ENCODE data around the gene SPTLC2.
"Not testable (repeated sequence)": the region's sequence is repeated elsewhere in the genome, so short reads cannot be mapped to it uniquely, and the experiment has no call there.

SPTLC2 gene

DNA sequence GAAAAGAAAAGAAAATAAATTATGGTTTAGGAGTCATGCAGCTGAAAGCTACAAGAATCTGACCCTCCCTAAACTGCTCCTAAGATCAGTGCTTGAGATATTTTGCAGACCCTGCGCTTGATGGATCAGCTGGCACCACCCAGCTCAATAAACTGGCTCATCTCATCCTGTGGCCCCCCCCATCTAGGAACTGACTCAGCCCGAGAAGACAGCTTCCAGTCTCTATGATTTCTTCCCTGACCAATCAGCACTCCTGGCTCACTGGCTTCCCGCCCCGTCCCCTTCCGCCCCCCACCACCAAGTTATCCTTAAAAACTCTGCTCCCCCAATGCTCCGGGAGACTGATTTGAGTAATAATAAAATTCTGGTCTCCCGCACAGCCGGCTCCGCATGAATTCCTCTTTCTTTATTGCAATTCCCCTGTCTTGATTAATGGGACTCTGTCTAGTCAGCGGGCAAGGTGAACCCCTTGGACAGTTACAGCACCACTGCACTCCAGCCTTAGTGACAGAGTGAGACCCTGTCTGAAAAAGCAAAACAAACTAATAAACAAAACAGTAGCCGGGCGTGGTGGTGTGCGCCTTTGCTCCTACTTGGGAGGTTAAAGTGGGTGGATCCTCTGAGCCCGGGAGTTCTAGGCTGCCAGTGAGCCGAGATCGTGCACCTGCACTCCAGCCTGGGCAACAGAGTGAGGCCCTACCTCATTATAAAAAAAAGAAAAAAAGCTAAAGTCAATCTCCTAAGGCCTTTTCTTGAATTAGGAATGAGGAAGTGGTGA lies 24.5 kb upstream of the SPTLC2 start:
- no peak for DNase-seq (ENCODE audit: low spot score)
- TF ChIP-seq CTCF (IDR thresholded peaks at IDR 0.05; ENCODE audit: extremely low read depth, missing control alignments) = no peak

- DNase-seq (ENCODE audit: low spot score) = no peak
- no peak for TF ChIP-seq CTCF (IDR thresholded peaks at IDR 0.05; ENCODE audit: extremely low read depth, missing control alignments)
Observed at GRCh38 chr14:77638771-77639171, 22.3 kb upstream of the SPTLC2 start.

- not testable (repeated sequence) for DNase-seq (ENCODE audit: low spot score)
Observed at GRCh38 chr14:77635869-77636268, 19.4 kb upstream of the SPTLC2 start.

GRCh38 chr14:77635466-77635865 lies 19.0 kb upstream of the SPTLC2 start:
- DNase-seq (ENCODE audit: low spot score) = not testable (repeated sequence)

- TF ChIP-seq CTCF (IDR thresholded peaks at IDR 0.05; ENCODE audit: extremely low read depth, missing control alignments) = no peak
- DNase-seq (ENCODE audit: low spot score) = no peak
Observed at GRCh38 chr14:77630111-77630510, 13.7 kb upstream of the SPTLC2 start.

GRCh38 chr14:77625360-77625759 lies 8.9 kb upstream of the SPTLC2 start:
- DNase-seq (ENCODE audit: low spot score) = no peak
- no peak for TF ChIP-seq CTCF (IDR thresholded peaks at IDR 0.05; ENCODE audit: extremely low read depth, missing control alignments)

- TF ChIP-seq CTCF (IDR thresholded peaks at IDR 0.05; ENCODE audit: extremely low read depth, missing control alignments) = no peak
- DNase-seq (ENCODE audit: low spot score) = no peak
Observed at GRCh38 chr14:77623201-77623600, 6.8 kb upstream of the SPTLC2 start.

DNA sequence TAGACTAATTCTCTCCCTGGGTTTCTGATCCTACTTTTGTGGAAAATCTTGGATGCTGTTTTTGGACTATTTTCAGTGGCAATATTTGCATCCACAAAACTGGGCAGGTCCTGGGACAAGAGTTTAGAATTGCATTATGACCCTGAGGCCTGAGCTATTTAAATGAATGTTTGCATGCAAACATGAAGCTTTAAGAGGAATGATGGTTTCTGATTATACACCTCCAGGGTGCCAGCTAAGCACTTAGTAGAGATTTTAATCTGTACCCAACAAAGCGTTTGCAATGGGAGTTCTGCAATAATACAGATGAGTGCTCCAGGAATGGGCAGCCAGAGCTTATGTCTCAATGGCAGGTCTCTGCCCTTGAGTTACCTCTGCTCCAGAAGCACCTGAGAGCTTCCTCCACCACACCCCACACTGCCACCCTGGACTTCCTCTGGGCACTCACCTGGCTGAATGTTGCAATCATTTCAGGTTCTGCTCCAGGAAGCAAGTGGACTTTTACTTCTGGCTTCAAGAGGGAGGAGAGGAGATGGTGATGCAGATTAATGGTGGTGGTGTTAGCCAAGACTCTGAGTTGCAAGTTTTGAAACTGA lies 6.0 kb upstream of the SPTLC2 start:
- TF ChIP-seq CTCF (IDR thresholded peaks at IDR 0.05; ENCODE audit: extremely low read depth, missing control alignments) = no peak
- no peak for DNase-seq (ENCODE audit: low spot score)
